Medulla oblongata (tissue), 1 donor: ENCODE measurements around the gene NEDD4L.
"Not testable (repeated sequence)": the region's sequence is repeated elsewhere in the genome, so short reads cannot be mapped to it uniquely, and the experiment has no call there.

ENCODE experiments used
- DNase-seq: peaks from one replicate; pipeline ENCODE4 v3.0.0-alpha.2; 2015; ENCODE audit errors: extremely low spot score

NEDD4L gene

DNA sequence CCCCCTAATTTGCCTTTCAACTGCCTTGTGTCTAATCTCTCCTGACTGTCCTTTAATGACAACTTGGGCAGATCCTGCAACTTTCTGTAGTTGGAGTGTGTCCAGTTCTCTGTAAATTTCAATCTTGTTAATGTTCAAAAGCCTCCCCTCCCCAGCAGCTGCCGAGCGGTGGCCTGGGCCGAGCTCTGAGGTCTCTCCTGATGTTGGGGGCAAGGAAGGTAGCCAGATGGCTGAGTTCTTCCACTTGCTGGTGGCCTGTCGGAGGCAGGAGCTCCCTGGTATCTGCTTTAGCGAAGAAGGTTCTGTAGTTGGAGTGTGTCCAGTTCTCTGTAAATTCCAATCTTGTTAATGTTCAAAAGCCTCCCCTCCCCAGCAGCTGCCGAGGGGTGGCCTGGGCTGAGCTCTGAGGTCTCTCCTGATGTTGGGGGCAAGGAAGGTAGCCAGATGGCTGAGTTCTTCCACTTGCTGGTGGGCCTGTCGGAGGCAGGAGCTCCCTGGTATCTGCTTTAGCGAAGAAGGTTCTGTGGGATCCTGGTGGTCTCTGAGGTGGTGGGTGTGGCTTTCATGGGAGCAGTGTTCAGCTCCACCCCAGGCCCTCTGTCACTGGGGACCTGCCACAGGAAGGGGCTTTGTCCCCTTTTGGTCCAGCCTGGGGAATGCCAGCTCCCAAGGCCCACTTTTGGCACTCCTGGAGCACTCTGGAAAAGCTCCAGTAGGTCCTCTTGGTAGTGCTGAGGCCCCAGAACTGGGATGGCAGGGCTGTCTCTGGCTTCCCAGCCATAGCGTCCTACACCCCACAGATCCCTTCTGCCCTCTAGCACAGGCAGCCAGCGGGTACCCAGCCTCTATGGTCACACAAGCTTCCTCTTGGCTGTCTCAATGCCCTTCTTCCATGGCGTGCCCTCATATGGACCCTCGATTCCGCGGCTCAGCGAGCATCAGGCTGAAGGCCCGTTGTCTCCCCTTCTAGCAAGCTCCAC, 373.0 kb downstream of the NEDD4L start:
- DNase-seq: no peak

DNA sequence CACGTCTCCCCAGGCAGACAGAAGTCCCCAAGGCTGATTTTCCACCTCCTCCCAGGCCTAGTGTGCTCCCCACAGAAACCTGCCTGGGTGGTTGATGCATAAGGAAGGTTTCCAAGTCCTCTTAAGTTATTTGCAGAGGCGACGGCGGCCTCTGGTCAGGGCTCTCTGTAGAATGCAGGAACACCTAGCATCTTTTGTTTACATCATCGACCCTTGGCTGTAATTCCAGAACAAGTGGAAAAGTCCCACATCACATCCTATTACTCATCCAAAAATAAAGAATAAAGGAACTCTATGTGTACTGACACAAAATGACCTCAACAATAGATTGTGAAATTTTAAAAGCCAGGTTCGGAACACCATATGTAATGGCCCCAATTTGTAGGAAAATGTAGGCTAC, 373.7 kb downstream of the NEDD4L start:
- DNase-seq: no peak

DNA sequence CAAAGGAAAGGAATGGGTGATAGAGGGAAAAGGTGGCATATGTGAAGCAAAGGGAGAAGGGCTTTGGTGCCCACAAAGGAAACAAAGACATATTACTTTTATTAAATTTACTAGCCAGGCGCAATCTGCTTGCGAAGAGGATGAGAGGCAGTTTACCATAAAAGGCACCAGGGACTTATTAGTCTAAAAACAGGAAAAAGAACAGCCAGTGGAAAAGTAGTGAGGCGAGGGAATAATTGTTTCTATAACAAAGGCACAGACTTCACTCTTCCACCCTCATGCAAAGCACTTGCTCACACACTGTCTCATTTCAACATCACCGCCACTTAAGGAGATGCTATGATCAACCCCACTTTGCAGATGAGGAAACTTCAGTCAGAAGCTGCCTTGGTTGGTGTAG, 374.3 kb downstream of the NEDD4L start:
- DNase-seq: no peak

DNA sequence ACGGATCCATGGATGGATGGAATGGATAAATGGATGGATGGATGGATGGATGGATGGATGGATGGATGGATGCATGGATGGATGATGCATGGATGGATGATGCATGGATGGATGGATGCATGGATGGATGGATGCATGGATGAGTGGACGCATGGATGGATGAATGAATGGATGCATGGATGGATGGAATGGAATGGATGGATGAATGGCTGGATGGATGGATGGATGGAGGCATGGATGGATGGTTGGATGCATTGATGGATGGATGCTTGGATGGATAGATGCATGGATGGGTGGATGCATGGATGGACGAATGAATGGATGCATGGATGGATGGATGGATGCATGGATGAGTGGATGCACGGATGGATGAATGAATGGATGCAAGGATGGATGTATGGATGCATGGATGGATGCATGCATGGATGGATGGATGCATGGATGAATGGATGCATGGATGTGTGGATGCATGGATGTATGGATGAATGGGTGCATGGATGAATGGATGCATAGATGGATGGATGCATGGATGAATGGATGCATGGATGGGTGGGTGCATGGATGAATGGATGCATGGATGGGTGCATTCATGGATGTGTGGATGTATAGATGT, 375.7 kb downstream of the NEDD4L start:
- DNase-seq: no peak

DNA sequence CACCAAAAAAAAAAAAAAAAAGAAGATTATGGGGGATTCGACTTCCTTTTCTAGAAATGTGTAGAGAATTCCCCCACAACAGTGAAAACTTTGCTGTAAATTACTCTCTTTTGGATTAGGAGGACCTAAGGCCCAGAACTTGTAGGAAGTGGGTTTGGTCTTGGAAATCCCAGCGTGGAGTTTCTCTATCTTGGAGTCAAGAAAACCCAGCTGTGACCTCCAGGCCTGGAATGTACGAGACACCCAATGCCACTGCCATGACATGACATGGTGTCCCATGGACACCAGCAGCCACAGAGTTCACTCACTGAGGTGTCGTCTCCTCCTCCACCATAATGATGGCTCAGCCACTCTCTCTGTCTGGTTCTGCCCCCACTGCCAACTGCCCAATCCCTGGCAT, 382.6 kb downstream of the NEDD4L start:
- DNase-seq: no peak

DNA sequence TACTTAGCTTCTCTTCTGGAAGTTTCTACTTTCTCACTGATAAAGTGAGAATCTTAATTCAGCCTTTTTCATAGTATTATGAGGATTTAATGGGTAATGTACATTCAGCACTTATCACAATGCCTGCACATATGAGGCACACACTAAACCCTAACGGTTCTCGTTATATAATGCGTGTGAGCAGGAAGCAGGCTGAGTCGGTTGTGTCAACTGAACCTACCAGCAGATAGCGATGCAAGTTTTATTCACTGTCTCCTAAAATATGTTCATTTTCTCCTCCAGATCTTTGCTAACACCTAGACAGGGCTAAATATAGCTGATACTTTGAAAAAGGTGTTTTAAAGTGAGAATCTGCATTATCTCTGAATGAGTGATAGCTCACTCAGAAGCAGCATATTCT, 383.3 kb downstream of the NEDD4L start:
- no peak for DNase-seq

DNA sequence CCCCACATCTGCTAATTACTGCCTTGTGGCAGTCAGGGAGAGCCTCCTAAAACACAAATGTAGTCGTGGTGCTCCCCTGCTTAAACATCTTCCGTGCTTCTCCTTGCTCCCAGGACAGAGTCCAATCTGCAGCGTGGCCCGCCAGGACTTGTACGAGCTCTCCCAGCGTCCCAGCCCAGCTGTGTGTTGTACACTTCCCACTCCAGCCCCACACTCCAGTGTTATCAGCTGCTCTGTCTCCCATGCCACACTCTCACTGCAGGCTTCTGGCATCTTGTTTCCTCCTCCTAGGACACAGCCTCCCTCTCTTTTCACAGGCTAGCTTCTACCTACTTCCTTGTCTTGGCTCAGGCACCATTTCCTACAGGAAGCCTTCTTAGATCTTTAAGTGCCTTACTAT, 385.4 kb downstream of the NEDD4L start:
- no peak for DNase-seq

DNA sequence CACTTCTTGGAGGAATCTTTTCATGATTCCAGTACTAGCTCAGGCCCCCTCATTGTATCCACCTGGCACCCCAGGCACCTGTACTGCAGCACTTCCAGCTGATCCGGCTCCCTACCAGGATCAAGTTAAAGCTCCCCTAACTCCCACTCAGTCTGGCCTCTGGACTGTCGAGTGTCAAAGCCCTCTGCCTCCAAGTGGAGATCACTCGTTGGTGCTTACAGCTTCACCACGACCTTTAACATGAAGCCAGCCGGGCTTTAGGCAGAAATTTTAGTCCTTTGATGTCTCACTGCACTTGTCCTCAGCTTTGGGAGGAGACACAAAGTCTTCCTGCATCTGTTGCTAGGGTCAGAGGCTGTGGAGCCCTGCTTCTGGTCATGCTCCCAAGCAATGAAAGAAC, 387.2 kb downstream of the NEDD4L start:
- no peak for DNase-seq

DNA sequence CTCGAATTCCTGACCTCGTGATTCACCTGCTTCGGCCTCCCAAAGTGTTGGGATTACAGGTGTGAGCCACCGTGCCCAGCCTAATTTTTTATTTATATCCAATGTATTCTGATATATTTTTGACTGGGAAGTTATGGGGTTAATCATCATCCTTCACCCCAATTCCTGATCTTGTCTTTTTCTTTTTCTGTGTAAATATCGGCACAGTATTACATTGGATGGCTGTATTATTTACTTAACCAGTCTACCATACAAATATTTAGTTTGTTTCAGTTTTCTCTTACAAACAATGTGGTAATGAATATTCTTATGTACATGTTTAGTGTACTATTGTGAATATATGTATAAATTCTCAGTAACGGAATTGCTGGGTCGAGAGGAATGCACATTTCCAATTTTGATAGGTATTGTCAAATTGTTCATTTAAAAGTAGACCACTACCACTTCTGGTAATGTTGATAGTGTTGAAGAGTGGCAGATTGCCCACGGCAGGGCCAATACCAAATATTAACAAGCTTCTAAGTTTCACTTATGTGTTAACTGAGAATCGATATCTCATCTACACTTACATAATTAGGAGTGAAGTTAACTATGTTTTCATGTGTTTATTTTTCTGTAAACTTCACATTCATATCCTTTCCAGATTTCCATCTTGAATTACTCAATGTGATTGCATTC, 388.2 kb downstream of the NEDD4L start:
- DNase-seq: no peak

DNA sequence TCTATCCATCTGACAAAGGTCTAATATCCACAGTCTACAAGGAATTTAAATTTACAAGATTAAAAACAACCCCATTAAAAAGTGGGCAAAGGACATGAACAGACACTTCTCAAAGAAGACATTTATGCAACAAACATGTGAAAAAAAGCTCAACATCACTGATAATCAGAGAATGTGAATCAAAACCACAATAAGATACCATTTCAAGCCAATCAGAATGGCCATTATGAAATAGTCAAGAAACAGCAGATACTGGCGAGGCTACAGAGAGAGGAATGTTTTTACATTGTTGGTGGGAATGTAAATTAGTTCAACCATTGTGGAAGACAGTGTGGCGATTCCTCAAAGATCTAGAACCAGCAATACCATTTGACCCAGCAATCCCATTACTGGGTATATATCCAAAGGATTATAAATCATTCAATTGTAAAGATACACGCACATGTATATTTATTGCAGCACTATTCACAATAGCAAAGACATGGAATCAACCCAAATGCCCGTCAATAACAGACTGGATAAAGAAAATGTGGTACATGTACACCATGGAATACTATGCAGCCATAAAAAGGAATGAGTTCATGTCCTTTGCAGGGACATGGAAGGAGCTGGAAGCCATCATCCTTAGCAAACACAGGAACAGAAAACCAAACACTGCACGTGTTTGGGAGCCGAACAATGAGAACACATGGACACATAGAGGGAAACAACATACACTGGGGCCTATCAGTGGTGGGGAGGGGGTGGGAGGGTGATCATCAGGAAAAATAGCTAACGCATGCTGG, 391.4 kb downstream of the NEDD4L start:
- DNase-seq: not testable (repeated sequence)

DNA sequence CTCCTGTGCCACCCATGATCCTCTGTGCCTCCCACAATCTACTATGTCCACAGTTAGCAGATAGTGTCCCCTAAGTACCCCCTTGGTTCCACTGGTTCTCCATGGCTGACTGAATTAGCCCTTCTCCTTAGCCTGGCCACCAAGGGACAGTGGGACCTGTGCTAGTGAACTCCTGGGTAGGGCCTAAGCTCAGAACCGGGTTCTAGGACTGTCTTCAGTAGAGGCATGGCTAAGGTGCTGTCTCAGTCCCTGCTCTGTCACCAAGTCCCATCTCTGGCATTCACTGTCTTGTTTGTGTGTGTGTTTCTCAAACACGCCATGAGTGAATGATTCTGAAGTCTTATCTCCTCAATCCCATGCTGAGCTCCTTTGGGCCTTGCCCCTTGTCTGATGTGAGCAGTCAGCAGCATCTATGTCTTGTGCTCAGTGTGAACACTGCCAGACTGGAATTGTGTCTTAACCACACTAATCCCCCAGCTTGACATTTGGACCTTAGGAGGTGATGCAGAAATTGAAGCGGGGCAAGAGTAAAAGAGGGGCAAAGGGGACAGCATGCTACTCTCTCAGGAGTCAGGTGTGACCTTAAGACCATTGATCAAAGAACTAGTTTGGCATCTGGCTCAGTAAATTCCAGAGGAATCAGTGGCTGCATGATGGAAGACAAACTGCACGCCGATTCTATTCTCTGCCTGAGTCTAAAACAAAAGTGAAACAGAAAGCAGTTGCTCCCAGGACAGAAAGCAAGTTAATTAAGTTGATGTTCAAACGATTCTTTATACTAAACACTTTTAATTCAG, 394.3 kb downstream of the NEDD4L start:
- no peak for DNase-seq

DNA sequence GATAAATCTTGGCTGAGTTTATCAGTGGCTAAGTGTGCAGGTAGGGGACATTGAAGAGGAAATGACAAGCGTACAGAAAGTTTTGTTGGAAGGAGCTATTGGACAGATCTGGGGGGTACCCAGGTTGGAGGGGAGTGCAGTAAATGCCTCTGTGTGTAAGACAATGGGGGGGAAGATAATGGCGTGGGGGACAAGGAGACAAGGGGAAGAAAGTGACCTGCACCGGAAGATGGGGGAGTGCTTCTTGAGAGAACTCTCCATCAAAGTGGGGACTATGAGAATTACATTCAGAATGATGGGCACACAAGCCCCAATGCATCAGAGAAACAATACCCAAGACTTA, 394.9 kb downstream of the NEDD4L start:
- no peak for DNase-seq

DNA sequence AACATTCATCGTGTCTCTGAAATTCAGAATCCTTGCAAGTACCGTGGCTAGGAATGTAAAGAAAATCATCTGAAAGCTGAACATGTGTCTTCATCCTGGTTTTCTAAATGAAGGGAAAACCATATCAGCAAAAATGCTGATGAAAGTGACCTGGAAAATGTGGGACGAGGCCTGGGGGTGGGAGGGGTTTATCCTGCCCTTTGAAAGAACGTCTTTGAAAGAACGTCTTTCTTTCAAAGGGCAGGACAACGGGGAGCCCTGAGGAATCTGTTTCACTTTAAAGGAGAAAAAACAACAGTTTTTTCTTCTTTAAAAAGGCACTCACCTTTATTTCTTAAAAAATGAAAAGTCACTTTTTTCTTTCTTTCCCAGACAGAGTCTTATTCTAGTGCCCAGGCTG, 399.6 kb downstream of the NEDD4L start:
- DNase-seq: no peak

DNA sequence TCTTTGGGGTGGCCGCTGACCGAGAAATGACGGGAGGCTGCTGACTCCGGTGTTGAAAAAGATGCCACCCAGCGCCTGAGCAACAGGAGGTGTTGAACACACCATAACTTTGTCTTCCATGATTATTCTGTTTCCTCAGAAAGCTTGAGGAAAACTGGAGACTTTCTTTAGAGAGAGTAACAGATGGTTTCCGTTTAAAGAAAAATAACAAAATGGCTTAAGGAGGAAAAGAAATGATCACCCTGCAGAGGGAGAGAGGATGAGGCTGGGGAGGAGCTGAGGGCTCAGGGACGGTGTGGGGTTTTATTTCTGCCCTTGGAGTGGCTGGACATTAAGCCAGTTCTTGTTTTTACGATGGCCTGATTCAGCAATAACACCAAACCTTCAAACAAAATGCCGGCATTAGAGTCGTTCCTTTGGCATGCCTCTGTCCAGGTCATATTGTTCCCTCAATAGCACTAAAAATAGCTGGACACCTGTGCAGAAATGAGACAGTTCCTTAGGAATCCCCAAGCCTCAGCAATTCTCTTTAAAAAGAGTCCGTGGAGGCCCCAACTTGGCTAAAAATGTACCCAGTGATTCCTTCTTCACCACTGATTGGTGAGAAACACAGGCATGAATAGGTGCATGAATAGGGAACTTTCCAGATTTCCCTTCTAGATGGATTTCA, 402.5 kb downstream of the NEDD4L start:
- no peak for DNase-seq

DNA sequence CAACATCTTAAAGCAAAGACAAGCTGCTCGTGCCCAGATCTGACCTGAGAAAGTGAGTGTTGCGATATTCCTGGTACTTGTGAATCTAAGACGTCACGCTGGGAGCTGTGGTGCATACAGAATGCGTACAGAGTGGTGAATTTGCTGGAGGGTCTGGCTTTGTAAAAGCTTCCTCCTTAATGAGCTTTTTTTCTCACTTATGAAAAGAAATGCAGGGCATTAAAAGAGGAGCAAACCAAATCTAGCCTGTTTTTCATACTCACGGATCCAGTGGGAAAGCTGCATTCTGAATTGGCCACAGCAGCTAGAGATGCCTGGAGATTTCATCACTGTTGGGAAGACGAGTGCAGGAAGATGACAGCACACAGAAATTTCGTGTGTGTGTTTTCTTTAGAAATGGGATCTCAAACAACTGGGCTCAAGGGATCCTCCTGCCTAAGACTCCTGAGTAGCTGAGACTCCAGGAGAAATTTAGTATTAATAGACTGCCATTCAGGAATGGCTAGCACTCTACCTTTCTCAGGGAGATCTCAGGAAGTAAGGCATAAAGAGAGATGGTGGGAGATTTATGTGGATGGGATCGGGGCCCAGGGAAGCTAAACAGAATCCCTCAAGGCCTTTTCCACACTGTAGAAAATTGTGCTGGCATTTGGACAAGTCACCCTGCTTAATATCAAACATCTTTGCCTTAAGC, 403.5 kb downstream of the NEDD4L start:
- DNase-seq: no peak

DNA sequence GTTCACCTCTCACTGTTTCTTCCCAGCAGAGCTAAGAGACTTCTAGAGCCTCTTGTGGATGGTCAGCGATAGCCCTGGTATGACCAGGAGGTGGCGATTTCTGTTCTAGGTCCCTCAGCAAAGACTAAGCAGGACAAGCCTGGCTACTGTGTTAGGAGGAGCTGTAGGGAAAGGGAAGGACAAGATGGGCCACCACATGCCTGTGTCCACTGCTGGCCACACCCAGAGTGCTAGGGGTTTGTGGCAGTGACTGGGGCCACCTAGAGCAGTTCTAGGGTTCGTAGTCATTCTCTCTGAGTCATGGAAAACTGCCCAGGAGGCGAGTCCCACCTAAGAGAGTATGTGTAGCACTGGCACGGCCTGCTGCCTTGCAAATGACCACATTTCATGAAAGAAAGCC, 405.4 kb downstream of the NEDD4L start:
- no peak for DNase-seq
